Muscle of leg (tissue), 11 donors: ENCODE results near the gene DICER1. TPM values are rescaled to one million over a fixed set of nuclear protein-coding genes. Genes with fewer than 3 reads are reported as not detected.

Source experiments
- DNase-seq: peaks from one replicate; pipeline ENCODE4 v3.0.0; 2013
- H3K27ac ChIP-seq: one replicate; pipeline ENCODE4 v1.5.1; 2013; ENCODE audit warnings: mild to moderate bottlenecking, low read length, control low read depth
- H3K27me3 ChIP-seq: one replicate; pipeline ENCODE4 v1.6.1; 2013; ENCODE audit warnings: low read length; ENCODE audit not compliant: control insufficient read depth, insufficient read depth
- H3K36me3 ChIP-seq: one replicate; pipeline ENCODE4 v1.6.1; 2013; ENCODE audit warnings: low read length; ENCODE audit not compliant: control insufficient read depth, insufficient read depth
- H3K4me1 ChIP-seq: one replicate; pipeline ENCODE4 v1.6.1; 2013; ENCODE audit warnings: low read length; ENCODE audit not compliant: control insufficient read depth, insufficient read depth
- H3K4me3 ChIP-seq: one replicate; pipeline ENCODE4 v1.5.1; 2013; ENCODE audit warnings: low read length, control low read depth
- H3K9me3 ChIP-seq: replicated peaks from 2 replicates; pipeline ENCODE4 v1.6.1; 2013; ENCODE audit warnings: low read depth, low read length; ENCODE audit not compliant: control insufficient read depth
- WGBS: methylation state at CpG from one replicate; pipeline ENCODE4 v1.1.5; 2013; ENCODE audit warnings: missing lambda C conversion rate; ENCODE audit not compliant: insufficient coverage; 5-methylcytosine and 5-hydroxymethylcytosine counted together
- polyA plus RNA-seq, 8 donors: library from polyadenylated mRNA; unstranded; fragments of 120-200 nt; gene quantifications; one replicate each; pipeline versions ENCODE4 v1.2.1 to v1.2.3, GENCODE V29; 2013; ENCODE audit warnings: inconsistent platforms in 1 of 8, low replicate concordance in 1 of 8; ENCODE audit not compliant: insufficient read length in 8 of 8, insufficient read depth in 1 of 8
- total RNA-seq: library from RNA; stranded (reverse); fragments of 120-200 nt; gene quantifications from one replicate; pipeline ENCODE4 v1.2.4, GENCODE V29; 2013

Gene DICER1
- total and polyA plus RNA-seq, 9 donors, result 24.6 to 48.9 (median 40.8) TPM

- DNase-seq, result no peak
- Histone ChIP-seq H3K36me3 (peaks cover 4% of the 10 kb centered on the region), H3K4me1 (peaks cover 3% of the 10 kb centered on the region), H3K9me3 (no peaks in the 10 kb centered on the region), H3K27me3 (no peaks in the 10 kb centered on the region), H3K4me3 (no peak overlapping the region), H3K27ac (no peak overlapping the region)
- 86% methylated on average over 1 of the region's 2 CpGs for whole genome bisulfite sequencing
These were observed 39.7 kb upstream of the DICER1 start for GRCh38 chr14:95196826-95197545.

- peaks cover 4% of the 10 kb centered on the region for H3K36me3 ChIP-seq
- no peak overlapping the region for H3K27ac ChIP-seq
- no peaks in the 10 kb centered on the region for H3K27me3 ChIP-seq
- H3K9me3 ChIP-seq, result no peaks in the 10 kb centered on the region
- 70% methylated on average over 2 of the region's 5 CpGs for WGBS
- H3K4me1 ChIP-seq, result peaks cover 3% of the 10 kb centered on the region
- no peak for DNase-seq
- no peak overlapping the region for H3K4me3 ChIP-seq
These were observed 38.9 kb upstream of the DICER1 start for GRCh38 chr14:95196268-95196667.

- H3K27me3 ChIP-seq, result no peaks in the 10 kb centered on the region
- no peaks in the 10 kb centered on the region for H3K9me3 ChIP-seq
- no peak for DNase-seq
- H3K4me1 ChIP-seq, result peaks cover 12% of the 10 kb centered on the region
- H3K4me3 ChIP-seq, result no peak overlapping the region
- 91% methylated on average over 6 of the region's 6 CpGs for WGBS
- no peak overlapping the region for H3K27ac ChIP-seq
- H3K36me3 ChIP-seq, result peaks cover 4% of the 10 kb centered on the region
These were observed 37.7 kb upstream of the DICER1 start for GRCh38 chr14:95195031-95195430.

GRCh38 chr14:95193081-95193480 lies 35.8 kb upstream of the DICER1 start:
- H3K27ac ChIP-seq, result peak overlapping the region; percentile 1
- 44% methylated on average over 1 of the region's 6 CpGs for WGBS
- H3K9me3 ChIP-seq, result peaks cover 2% of the 10 kb centered on the region
- H3K36me3 ChIP-seq, result no peaks in the 10 kb centered on the region
- no peak overlapping the region for H3K4me3 ChIP-seq
- H3K27me3 ChIP-seq, result no peaks in the 10 kb centered on the region
- H3K4me1 ChIP-seq, result peaks cover 17% of the 10 kb centered on the region
- DNase-seq, result peak; percentile 60

GRCh38 chr14:95192311-95192710 lies 35.0 kb upstream of the DICER1 start:
- no peak overlapping the region for H3K4me3 ChIP-seq
- peaks cover 17% of the 10 kb centered on the region for H3K4me1 ChIP-seq
- H3K9me3 ChIP-seq, result peaks cover 7% of the 10 kb centered on the region
- no peaks in the 10 kb centered on the region for H3K36me3 ChIP-seq
- WGBS, result 83% methylated on average over 2 of the region's 6 CpGs
- DNase-seq, result no peak
- H3K27me3 ChIP-seq, result no peaks in the 10 kb centered on the region
- H3K27ac ChIP-seq, result peak overlapping the region; percentile 7

- peaks cover 7% of the 10 kb centered on the region for H3K9me3 ChIP-seq
- no peak overlapping the region for H3K4me3 ChIP-seq
- DNase-seq, result no peak
- no peaks in the 10 kb centered on the region for H3K36me3 ChIP-seq
- no peaks in the 10 kb centered on the region for H3K27me3 ChIP-seq
- no peak overlapping the region for H3K27ac ChIP-seq
- H3K4me1 ChIP-seq, result peaks cover 17% of the 10 kb centered on the region
- 90% methylated on average over 18 of the region's 21 CpGs for WGBS
These were observed 34.3 kb upstream of the DICER1 start for GRCh38 chr14:95191445-95192199.

GRCh38 chr14:95190857-95191256 lies 33.5 kb upstream of the DICER1 start:
- peaks cover 7% of the 10 kb centered on the region for H3K9me3 ChIP-seq
- no peaks in the 10 kb centered on the region for H3K27me3 ChIP-seq
- 78% methylated on average over 1 of the region's 7 CpGs for WGBS
- DNase-seq, result no peak
- H3K4me3 ChIP-seq, result no peak overlapping the region
- no peaks in the 10 kb centered on the region for H3K36me3 ChIP-seq
- H3K4me1 ChIP-seq, result peaks cover 17% of the 10 kb centered on the region
- H3K27ac ChIP-seq, result no peak overlapping the region

- peaks cover 7% of the 10 kb centered on the region for H3K9me3 ChIP-seq
- H3K27ac ChIP-seq, result no peak overlapping the region
- peaks cover 20% of the 10 kb centered on the region for H3K4me1 ChIP-seq
- no peaks in the 10 kb centered on the region for H3K27me3 ChIP-seq
- DNase-seq, result no peak
- 88% methylated on average over 1 of the region's 4 CpGs for WGBS
- no peaks in the 10 kb centered on the region for H3K36me3 ChIP-seq
- no peak overlapping the region for H3K4me3 ChIP-seq
These were observed 33.1 kb upstream of the DICER1 start for GRCh38 chr14:95190346-95190840.

- 29% methylated on average over 5 of the region's 5 CpGs for WGBS
- Histone ChIP-seq H3K36me3 (no peaks in the 10 kb centered on the region), H3K27me3 (no peaks in the 10 kb centered on the region), H3K9me3 (peaks cover 7% of the 10 kb centered on the region), H3K4me1 (peaks cover 29% of the 10 kb centered on the region), H3K27ac (no peak overlapping the region), H3K4me3 (no peak overlapping the region)
- peak; percentile 52 for DNase-seq
These were observed 32.2 kb upstream of the DICER1 start for GRCh38 chr14:95189367-95190132.

- peaks cover 7% of the 10 kb centered on the region for H3K9me3 ChIP-seq
- H3K36me3 ChIP-seq, result no peaks in the 10 kb centered on the region
- H3K27ac ChIP-seq, result no peak overlapping the region
- H3K4me3 ChIP-seq, result no peak overlapping the region
- peaks cover 35% of the 10 kb centered on the region for H3K4me1 ChIP-seq
- no peak for DNase-seq
- H3K27me3 ChIP-seq, result no peaks in the 10 kb centered on the region
- no CpG with 5 or more reads among the region's 3 CpGs for WGBS
These were observed 31.1 kb upstream of the DICER1 start for GRCh38 chr14:95188380-95188779.
